ENCODE results near the gene PKIB.

The PKIB gene

DNA sequence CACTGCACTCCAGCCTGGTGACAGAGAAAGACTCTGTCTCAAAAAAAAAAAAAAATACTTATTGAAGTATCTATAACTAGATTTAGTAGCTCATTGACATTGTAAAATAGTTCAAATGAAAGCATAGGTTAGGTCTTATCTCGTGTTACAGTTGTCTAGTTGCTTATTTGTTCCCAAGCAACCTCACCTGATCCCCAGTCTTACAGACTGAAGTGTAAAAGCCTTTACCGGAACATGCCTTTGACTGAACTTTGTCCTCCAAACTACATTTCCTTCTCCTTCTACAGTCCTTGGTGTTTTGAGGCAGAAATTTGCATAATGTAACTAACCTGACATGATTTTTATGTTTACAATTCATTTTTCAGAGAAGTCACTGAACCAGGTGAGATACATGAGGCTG is 61.0 kb downstream of the PKIB start:
- DNase-seq: no peak

DNA sequence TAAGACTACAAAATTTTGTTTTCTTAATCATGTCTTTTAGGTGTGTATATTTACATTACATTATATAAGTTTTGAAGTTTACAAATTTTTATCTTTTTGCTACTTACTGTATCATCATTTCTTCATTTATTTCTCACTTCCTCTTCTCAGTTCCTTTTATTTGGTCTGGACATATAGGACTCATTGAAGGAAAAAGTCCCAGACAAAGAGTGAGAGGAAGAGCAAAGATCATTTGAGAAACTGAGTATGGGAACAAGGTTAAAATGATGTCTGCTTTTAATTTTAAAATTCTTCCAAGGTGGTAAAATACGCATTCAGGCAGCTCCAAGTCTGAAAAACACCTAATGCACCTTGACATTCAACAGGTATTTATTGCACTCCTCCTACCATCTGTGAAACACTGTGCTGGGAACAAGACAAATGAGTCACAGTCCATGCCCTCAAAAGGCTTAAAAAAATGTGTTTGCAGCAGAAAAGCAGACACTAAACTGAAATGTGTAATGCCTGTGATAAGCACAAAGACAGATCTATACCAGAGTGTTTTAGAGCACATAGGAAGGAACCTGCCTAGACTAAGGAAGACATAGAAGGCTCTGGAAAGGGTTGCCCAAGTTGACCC is 63.2 kb downstream of the PKIB start:
- DNase-seq: no peak

DNA sequence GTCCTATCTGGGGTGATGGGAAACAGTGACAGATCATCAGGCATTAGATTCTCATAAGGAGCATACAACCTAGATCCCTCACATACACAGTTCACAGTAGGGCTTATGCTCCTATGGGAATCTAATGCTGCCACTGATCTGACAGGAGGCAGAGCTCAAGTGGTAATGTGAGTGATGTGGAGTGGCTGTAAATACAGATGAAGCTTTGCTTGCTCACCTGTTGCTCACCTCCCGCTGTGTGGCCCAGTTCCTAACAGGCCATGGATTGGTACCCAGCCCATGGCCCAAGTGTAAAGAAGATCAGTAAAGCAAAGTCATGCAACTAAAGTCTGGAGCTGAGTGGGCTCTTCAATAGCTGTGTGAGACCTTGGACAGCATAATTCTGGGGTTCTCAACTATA is 65.9 kb downstream of the PKIB start:
- no peak for DNase-seq

DNA sequence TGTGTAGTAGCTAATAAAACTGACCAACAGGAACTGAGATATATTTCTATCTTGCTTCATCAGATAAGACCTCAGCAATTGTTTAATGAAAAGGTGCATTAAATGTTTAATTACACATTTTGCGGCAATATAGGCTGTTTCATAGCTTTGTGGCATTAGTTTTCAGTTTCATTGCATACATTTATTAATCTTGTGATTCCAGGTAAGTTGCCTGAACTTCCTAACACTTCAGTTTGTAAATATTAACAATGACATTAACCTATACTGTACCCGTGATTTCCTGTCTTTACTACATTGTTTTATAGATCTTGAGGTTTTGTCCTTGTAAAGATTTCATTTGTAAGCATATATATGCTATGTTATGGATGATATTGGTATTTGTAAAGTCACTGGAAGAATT is 66.5 kb downstream of the PKIB start:
- no peak for DNase-seq

DNA sequence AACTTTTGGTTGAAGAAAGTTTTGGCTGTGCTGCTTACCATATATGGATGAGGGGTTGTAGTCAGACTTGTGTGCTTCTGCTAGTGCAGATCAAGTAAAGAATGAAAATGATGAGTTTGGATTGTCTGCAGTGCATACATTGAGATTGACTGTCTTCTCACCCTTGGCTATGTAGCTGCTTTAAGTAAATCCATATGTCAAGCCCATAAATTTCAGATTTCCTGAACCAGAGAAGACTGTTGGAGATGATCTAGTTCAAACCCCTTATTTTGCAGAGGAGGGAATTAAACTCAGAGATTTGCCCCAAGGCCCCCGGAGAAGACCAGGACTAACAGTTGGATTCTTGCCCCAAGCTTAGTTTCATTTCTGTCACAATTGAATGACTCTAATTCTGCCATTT is 67.2 kb downstream of the PKIB start:
- no peak for DNase-seq

DNA sequence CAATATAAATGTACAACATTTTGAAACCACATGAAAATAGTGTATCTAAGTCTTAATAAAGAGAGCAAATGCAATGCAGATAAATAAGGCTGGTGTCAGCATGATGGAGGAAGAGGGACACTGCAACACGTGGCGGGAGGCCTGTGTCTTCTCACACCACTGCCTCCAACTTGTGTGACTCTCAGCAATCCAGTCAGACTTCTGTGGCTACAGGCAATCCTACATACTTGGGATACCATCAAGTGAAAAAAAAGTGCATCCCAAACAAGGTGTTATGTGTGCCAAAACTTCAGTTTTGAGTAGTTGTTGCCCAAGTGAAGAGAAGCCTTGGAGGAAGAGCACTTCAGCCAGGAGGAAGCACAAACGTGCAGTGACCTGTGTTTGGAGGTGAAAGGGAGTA is 68.6 kb downstream of the PKIB start:
- DNase-seq: no peak

DNA sequence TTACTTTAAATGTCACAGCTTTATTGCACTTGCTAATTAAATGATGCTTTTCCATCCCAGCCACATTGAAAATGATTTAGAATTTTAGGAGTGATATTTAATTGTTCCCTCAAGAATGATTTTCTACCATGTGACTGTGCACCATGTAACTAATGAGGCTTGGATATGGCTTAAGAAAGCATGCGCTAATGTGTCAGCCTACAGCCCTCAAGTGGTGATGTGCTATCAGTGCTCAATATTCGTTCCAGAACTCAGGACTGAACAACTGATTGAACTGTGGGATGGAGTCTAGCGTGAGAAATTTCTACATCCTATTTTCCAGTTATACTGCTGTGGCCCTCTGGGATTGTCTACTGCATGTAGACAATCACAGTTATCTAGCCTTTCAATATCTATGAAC is 71.5 kb downstream of the PKIB start:
- no peak for DNase-seq

DNA sequence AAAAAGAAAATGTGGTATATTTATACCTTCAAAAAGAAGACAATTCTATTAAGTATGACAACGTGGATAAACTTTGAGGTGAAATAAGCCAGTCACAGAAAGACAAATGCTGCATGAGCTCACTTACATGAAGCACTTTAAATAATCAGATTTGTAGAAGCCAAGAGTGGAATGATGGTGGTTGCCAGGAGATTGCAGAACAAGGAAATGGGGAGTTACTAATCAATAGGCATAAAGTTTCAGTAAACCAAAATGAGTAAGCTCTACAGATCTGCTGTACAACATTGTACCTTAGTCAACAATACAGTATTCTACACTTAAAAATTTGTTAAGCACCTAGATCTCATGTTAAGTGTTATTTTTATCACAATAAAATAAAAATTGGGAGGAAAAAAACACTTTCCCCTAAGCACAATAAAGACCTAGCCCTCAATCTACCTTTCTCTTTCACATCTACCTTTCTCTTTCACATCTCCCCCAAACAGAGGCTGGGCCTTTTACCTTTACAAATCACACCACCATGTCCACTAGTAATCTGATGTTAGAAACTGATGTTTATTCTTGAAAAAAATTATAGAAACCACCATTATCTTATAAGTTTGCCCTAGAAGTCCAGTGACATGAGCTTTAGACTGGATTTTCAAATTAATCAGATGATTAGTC is 73.9 kb downstream of the PKIB start:
- no peak for DNase-seq

DNA sequence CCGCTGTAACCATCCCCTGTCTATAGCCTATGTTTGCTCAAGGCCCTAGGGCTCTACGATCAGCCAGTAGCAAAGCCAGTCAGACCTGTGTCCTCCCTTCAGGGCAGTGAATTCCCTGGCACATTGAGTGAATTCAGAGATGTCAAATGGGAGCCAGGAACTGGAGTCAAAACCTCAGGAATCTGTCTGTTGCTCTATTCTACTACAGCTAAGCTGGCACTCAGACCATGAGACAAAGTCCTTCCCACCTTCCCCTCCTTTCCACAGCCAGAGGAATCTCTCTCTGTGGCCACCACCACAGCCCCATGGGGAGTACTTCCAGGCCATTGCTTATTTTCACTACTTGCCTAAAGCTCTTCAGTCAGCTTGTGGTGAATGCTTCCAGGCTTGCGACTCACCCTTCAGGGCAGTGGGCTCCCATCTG is 82.0 kb downstream of the PKIB start:
- no peak for DNase-seq

DNA sequence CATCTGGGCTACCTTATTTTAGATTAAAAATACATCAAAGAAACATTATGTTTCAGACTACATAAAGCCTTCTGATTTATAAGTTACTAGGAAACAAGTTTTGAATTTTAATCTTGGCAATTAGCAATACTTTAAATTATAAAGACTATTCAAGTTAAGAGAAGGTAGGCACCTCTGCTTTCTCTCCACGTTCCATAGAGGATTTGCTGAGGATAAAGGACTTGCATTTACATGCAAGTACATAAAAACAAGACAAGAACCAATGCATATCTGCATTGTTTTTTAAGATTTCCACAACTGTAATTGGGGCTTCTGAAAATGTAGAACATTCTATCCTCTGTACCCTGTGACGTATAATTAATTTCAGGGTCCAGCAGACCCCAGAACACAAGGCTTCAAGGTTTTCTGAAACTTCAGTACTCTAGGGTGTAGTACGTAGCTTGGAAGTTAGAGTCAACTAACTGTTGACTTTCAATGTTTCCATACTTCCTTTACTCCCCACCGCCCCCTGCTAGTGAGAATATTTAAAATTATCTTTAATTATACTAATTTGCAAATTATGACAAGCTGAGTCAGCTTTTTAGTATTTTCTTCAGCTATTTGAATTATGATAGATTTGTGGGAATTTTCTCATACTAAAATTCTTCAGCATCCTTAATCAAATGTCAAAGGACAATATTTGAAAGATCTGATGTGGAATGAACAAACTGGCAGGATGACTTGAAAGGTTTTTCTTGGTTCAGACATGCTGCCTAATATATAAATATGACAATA is 82.8 kb downstream of the PKIB start:
- DNase-seq: no peak

DNA sequence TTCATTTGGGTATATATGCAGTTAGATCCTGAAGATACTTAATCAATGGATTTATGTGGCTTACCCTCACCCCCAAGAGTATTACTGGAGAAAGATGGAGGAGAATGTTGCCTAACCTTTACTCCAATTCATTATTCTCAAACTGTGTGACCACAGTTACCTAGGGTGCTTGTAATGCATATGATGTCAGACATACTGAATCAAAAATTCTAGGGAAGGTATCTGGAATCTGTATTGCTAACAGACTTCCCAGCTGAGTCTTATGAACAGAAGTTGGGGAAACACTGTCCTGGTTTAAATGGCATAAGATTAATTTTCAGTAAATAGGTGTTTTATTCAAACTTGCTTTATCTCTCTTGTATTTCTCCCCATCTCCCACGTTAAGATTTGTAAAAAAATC is 83.9 kb downstream of the PKIB start:
- DNase-seq: no peak

DNA sequence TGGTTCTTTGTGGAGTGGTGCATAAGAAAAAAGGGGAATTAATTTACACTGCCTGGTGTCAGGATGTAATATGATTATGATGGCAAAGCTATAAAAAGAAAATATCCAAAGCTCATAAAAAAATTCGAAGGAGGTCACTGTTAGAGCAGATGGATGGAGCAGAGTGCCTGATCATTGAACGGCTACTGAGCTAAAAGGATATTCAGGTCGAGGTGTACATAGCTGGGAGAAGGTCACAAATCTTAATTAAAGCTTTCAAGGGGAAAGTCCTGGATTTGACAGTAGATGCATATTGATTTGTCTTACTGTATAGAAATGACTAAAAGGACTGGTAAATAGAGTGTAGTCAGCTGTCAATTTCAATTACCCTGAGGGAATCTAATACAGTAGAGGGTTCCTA is 84.4 kb downstream of the PKIB start:
- DNase-seq: no peak

DNA sequence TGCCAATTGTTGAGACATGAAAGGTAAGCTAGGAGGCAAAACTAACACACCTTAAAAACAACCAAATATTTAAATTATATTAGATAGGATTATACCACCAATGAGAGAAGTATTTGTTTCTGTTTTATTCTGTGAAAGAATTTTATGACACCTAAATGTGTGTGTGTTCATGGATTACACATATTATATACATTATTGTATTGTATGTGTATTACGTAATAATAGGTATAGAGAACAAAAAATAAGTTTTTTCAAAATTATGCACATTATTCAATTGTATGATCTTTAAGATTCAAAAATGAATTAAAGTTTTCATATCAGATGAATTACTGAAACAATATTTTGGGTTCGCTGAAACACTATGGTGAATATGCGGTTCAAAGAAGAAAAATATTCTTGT is 85.0 kb downstream of the PKIB start:
- DNase-seq: no peak

DNA sequence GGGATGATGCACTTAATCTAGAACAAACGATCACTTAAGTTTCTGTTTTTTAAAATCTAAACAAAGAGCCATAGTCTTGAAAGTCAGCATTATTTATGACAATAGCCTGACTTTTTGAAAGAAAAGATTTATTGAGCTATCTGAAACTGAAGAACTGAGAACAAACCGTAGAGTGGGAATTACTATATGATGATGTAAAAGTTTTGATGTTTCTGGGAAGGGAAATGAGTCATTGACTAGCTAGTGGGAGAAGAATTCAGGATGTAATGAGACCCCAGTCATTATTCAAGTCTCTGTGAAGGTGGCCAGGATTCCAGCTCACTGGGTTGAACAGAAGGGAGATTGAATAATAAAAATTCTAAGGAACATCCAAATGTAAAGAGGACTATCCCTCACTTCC is 85.9 kb downstream of the PKIB start:
- DNase-seq: no peak

DNA sequence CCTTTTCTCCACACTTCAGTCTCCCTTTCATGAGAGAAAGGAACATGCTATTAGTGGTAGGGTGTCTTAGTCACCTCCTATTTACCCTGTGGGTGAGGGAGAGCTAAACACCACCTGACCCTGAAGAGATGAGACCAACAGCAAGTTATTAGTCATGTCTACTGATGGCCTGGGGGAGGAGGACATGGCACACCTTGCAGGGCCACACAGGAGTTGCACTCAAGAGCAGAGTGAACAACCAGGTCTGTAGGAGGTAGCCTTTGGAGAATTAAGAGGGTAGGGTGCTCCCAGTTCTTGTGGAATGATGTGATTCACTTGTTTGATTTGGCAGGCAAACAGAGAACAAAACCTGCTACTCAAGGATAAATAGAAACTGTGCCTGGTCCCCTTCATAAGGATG is 86.6 kb downstream of the PKIB start:
- DNase-seq: no peak

DNA sequence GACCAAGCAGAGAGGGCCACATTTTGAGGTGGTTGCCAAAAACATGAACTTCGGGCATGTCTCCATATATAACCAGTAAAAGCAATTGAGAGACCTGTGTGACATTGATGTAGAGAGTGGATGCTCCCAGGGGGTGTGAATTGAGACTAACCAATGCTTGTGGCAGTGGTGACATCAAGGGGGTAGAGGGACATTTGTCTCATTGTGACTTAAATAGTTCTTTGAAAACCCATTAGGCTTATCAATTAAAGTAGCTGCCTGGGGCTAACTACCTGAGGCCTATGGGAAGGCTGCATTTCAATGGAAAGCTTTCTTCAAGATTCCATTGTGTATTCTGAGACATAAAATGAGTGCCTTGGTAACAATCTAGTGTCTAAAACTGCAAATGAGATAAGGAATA is 87.3 kb downstream of the PKIB start:
- DNase-seq: no peak

DNA sequence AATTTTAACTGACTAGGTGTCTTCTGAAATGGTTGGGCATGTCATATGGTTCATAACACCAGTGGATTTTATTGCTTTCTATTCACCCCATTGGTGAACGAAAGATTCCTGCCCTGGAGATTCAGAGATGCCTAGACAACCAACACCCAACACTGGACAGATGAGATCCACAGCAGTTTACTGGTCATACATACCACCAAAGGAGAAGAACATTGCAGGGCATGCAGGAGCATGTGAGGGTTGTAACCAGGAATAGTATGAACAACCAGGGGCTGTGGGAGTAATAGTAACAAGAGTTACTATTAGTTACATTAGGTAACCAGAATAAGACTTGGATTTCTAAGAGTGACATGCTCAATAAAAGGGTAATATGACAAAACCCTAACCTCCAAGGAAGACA is 91.5 kb downstream of the PKIB start:
- DNase-seq: no peak

DNA sequence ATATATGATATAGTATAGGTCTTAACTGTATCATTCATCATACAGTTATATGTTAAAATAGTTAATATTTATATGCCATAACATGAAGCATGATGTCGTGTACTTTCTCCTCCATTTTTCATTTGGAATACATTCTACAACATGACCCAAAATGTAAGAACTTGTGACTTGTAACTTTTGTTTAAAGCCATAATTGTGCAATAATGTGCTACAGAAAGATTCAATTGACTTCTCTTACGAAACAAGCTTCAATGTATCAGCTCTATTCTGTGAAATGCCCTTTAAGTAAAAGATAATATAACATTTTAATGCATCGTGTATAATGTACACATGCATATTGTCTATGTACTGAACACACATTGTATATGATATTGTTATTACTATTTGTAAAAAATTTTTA is 92.6 kb downstream of the PKIB start:
- DNase-seq: no peak

DNA sequence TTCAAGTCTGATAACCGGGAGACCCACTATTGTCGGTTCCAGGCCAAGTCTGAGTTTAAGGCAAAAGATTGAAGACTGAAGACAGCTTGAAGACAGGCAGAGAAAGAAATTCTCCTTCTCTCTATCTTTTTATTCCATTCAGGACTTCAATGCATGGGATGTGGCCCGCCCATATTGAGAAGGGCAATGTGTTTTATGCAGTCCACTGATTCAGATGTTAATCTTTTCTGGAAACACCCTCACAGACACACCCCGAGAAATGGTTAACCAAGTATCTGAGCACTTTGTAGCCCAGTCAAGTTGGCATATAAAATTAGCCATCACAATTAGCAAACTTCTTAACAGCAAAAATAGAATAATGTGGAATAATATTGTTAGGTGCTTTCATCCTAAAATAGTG is 93.9 kb downstream of the PKIB start:
- DNase-seq: no peak

DNA sequence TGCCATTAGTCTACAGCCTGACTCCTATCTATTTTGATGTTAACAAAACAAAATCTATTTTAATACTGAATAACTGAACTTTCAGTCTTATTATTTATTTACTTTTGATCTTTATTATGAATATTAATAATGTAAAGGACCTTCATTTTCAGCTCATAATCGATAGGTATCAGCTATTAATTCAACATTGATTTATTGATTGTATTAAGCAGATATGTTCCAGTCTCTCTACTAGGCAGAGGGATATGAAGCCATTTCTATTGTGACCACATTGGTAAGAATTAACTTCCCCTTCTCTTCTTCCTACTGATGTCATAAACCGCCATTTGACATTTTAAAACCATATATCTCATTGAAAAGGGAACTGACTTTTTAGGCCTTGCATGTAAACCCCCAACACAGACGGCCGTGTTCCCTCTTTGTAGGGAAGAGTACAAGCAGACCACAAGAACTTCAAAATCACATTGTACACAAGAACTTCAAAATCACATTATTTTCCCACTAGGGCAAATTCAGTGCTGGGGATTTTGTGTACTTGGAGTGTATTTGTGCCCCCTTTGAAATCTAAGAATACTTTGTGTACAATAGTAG is 99.8 kb downstream of the PKIB start:
- DNase-seq: no peak

DNA sequence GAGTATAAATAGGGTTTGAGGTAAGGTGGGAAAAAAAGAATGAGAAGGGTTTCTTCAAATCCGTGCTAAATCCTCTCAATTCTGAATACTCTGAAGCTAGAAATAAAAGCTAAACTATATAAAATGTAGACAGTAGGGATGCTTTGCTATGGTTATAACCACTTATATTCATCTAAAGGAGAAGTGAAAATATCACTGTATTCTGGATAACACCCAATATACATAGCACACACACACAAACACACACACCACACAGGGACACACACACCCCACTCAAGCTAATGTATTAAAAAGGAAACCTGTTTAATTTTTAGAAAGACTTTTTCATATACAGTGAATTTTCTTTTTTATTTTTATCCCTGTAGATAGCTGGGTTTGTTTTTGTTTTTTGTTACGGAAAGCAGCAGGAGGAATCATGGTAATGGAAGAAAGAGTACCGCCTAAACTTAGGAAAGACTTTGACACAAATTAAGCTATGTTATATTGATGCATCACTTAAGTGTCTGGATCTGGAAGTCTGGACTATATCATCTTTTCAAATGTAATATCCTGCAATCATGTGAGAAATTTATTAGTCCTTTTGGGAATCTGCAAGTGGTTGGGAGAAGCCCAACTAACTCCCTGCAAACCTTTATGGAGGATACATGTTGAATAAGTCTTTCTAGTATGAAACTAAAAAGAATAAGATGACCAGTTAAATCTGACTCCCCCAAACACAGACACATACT is 100.9 kb downstream of the PKIB start:
- DNase-seq: no peak

DNA sequence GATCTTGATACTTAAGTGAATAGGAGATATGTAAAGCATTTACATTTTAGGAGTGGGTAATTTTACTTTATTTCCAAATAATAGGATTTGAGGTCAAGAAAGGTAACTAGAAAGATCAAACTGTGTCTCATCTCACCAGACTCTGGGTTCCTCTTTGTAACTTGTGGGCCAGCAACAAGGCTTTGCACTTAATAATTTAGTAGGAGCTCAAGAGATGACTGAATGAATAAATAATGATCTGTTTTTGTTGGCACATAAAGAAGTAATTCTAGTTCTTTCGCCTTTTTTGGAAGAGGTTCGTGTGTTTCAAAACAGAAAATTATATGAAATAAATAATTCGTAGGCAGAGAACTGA is 101.9 kb downstream of the PKIB start:
- DNase-seq: no peak

DNA sequence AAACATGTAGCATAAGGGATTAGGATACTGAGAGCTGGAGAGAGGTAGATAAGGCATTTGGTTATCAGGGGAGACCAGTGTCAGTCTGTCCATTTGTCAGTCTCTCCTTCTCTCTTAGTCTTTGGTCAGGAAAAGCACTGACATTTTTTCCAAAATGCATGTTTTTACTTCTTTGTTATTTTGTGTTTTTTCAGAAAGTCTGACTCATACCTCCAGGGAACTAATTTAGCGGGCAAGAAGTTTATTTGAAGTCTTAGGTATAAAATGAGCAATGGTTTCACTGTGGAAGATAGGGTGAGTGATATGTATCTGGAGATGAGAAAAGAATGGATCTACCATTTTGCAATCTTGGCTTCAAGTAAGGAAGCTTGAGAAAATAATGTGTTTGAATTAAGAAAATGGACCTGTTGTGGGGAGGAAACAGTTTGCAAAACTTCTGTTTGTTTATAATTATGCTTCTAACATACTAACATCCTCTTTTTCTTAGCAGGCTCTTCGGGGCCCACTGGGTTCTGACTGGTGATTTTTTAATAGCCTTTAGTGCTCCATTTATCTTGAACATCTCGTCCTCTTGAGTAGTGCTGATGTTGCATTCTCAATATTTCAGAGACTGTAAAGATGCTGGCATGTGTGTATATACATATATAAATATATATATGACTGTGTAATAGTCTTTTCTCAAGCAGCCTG is 102.4 kb downstream of the PKIB start:
- no peak for DNase-seq

All from central memory CD4-positive, alpha-beta T cell (primary cell).